HepG2 (cell line): ENCODE data around the gene PXDC1. TPM values are rescaled to one million over a fixed set of nuclear protein-coding genes. Genes with fewer than 3 reads are reported as not detected.

ENCODE experiments used
- HOXD1 ChIP-seq: sonication (generic); formaldehyde crosslinking; IDR thresholded peaks from 2 replicates; pipeline ENCODE4 v1.5.0; 2020; ENCODE audit warnings: missing genetic modification reagents
- IRX3 ChIP-seq: sonication (generic); formaldehyde crosslinking; IDR thresholded peaks from 2 replicates; pipeline ENCODE4 v1.8.1; 2023; ENCODE audit warnings: mild to moderate bottlenecking, low read depth, missing genetic modification reagents, borderline replicate concordance
- MLLT10 ChIP-seq: sonication (generic); formaldehyde crosslinking; IDR thresholded peaks from 2 replicates; pipeline ENCODE4 v1.4.0; 2020; ENCODE audit warnings: missing genetic modification reagents
- NFYB ChIP-seq: sonication (generic); formaldehyde crosslinking; IDR thresholded peaks from 2 replicates; pipeline ENCODE4 v1.4.0; 2020; ENCODE audit warnings: missing genetic modification reagents
- NONO ChIP-seq, 2 experiments: fragments of 450-650 bp in 1 of 2; sonication (generic) in 1 of 2; formaldehyde crosslinking in 1 of 2; IDR thresholded peaks in 1 of 2; conservative IDR thresholded peaks in 1 of 2; 2 replicates each; pipeline versions ENCODE4 v1.6.1 to v1.8.0; 2017 to 2022; ENCODE audit warnings: mild to moderate bottlenecking in 1 of 2, missing genetic modification reagents in 1 of 2, moderate library complexity in 1 of 2
- NR2F2 ChIP-seq: IDR thresholded peaks from 2 replicates; pipeline ENCODE4 v1.6.1; 2012; ENCODE audit warnings: low read depth, inconsistent platforms, borderline replicate concordance
- PCBP2 ChIP-seq: fragments of 200-400 bp; formaldehyde crosslinking; optimal IDR thresholded peaks from 2 replicates; pipeline ENCODE3; 2018; ENCODE audit warnings: low read length, low read depth; ENCODE audit not compliant: poor library complexity, severe bottlenecking
- SAFB2 ChIP-seq: sonication (generic); formaldehyde crosslinking; IDR thresholded peaks from 2 replicates; pipeline ENCODE4 v1.5.1; 2020; ENCODE audit warnings: missing genetic modification reagents, low read depth, mild to moderate bottlenecking, borderline replicate concordance
- SIN3B ChIP-seq: fragments of 150-350 bp; IDR thresholded peaks from 2 replicates; pipeline ENCODE4 v1.6.1; 2014; ENCODE audit warnings: low read length
- SMARCC2 ChIP-seq: fragments of 450-650 bp; IDR thresholded peaks from 2 replicates; pipeline ENCODE4 v1.6.1; 2017; ENCODE audit warnings: antibody characterized with exemption, mild to moderate bottlenecking
- SRSF9 ChIP-seq: fragments of 200-400 bp; formaldehyde crosslinking; IDR thresholded peaks from 2 replicates; pipeline ENCODE4 v1.6.1; 2018; ENCODE audit warnings: borderline replicate concordance, mild to moderate bottlenecking, low read depth, low read length; ENCODE audit not compliant: insufficient read depth, poor library complexity, severe bottlenecking
- WIZ ChIP-seq: sonication (generic); formaldehyde crosslinking; IDR thresholded peaks from 2 replicates; pipeline ENCODE4 v1.5.1; 2020; ENCODE audit warnings: mild to moderate bottlenecking, missing genetic modification reagents
- ZFP36 ChIP-seq: fragments of 150-350 bp; IDR thresholded peaks from 2 replicates; pipeline ENCODE4 v1.6.1; 2018; ENCODE audit warnings: borderline replicate concordance, low read length, low read depth; ENCODE audit not compliant: partially characterized antibody
- ZNF17 ChIP-seq: sonication (generic); formaldehyde crosslinking; IDR thresholded peaks from 2 replicates; pipeline ENCODE4 v1.5.0; 2020; ENCODE audit warnings: mild to moderate bottlenecking, missing genetic modification reagents
- ZNF296 ChIP-seq: sonication (generic); formaldehyde crosslinking; conservative IDR thresholded peaks from 2 replicates; pipeline ENCODE4 v1.5.0; 2020; ENCODE audit warnings: mild to moderate bottlenecking, missing genetic modification reagents
- ZNF563 ChIP-seq: sonication (generic); formaldehyde crosslinking; IDR thresholded peaks from 2 replicates; pipeline ENCODE4 v1.8.0; 2022; ENCODE audit warnings: mild to moderate bottlenecking, moderate library complexity, missing genetic modification reagents
- ZNF569 ChIP-seq: sonication (generic); formaldehyde crosslinking; IDR thresholded peaks from 2 replicates; pipeline ENCODE4 v1.5.0; 2020; ENCODE audit warnings: mild to moderate bottlenecking, missing genetic modification reagents, moderate library complexity, borderline replicate concordance
- ZSCAN20 ChIP-seq: sonication (generic); formaldehyde crosslinking; IDR thresholded peaks from 2 replicates; pipeline ENCODE4 v1.4.0; 2020; ENCODE audit warnings: missing genetic modification reagents, mild to moderate bottlenecking, borderline replicate concordance
- polyA plus RNA-seq, 8 experiments: library from polyadenylated mRNA; depleted of rRNA in 3 of 8; stranded (reverse) in 7 of 8; unstranded in 1 of 8; fragments of >200 nt; fragmentation: Illumina TruSeq in 4 of 8; extraction: Trizol in 4 of 8; gene quantifications; 2 replicates each; pipeline versions ENCODE4 v1.2.1 to v1.2.3, GENCODE V29; 2011 to 2016; ENCODE audit warnings: low read depth in 4 of 8, missing spikeins in 1 of 8, mixed read lengths in 1 of 8; ENCODE audit not compliant: insufficient read depth in 1 of 8
- total RNA-seq, 5 experiments: library from RNA; depleted of rRNA; stranded (reverse); fragments of >200 nt; fragmentation: Illumina TruSeq; extraction: Trizol; gene quantifications; 2 replicates each; pipeline ENCODE4 v1.2.3, GENCODE V29; 2016; ENCODE audit warnings: low read depth in 1 of 5
- TF ChIP-seq, protein P1 (sequence below): IDR thresholded peaks from 2 replicates; pipeline ENCODE4 v1.6.1; 2012; ENCODE audit warnings: low read length, improper control_type of control experiment
- TF ChIP-seq, protein P2 (sequence below): sonication (generic); formaldehyde crosslinking; IDR thresholded peaks from 2 replicates; pipeline ENCODE4 v1.5.0; 2020; ENCODE audit warnings: missing genetic modification reagents
- TF ChIP-seq, protein P3 (sequence below): sonication (generic); formaldehyde crosslinking; IDR thresholded peaks from 2 replicates; pipeline ENCODE4 v1.4.0; 2020; ENCODE audit warnings: mild to moderate bottlenecking, missing genetic modification reagents
- TF ChIP-seq, protein P4 (sequence below): conservative IDR thresholded peaks from 2 replicates; pipeline ENCODE4 v1.6.1; 2018; ENCODE audit warnings: missing genetic modification reagents

PXDC1 gene
- total and polyA plus RNA-seq, 2 of the 13 experiments (the other 11 are each of a cell fraction or from before 2014, with no cell fraction given), result 32.4 to 34.7 TPM

DNA sequence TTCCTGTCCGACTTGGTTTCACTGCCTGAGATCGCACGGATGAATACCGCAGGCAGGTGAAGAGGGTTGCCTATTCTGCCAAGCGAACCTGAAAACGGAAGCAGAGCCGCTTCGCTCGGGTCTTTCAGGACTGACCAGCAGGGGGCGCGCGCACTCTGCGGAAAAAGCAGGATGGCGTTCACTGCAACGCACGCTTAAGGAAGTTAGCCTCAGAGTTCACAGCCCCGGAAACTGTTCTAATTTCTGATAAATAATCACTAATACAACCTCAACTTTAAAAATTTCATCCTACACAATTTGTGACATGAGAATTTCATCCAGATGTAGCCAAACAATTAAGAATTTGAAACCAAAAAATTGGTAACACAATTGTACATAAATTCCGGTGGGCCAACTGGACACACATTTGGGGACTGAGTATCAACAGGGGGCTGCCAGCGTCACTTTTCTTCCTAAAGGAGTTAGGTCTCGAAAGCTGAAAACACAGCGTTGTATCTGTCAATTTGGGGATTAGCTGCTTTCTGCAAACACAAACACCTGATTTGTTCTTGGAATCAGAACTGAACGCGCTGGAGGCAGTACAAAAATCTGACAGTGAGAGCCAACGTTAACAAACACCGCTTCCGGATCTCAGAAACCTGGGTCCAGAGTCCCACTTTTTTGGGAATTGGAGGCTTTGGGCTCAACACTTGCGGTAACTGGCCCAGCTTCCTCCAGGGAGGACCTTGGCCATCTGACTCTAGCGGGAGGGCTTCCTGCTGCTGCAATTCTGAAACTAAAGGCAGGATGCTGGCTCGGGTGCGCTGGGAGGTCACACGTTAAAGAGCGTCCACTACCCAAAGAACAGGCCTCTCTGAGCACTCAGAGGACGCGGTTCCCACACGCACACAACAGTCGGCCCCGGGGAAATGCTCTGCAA lies 8.8 kb downstream of the PXDC1 start (continued):
- TF ChIP-seq, protein P1, sequence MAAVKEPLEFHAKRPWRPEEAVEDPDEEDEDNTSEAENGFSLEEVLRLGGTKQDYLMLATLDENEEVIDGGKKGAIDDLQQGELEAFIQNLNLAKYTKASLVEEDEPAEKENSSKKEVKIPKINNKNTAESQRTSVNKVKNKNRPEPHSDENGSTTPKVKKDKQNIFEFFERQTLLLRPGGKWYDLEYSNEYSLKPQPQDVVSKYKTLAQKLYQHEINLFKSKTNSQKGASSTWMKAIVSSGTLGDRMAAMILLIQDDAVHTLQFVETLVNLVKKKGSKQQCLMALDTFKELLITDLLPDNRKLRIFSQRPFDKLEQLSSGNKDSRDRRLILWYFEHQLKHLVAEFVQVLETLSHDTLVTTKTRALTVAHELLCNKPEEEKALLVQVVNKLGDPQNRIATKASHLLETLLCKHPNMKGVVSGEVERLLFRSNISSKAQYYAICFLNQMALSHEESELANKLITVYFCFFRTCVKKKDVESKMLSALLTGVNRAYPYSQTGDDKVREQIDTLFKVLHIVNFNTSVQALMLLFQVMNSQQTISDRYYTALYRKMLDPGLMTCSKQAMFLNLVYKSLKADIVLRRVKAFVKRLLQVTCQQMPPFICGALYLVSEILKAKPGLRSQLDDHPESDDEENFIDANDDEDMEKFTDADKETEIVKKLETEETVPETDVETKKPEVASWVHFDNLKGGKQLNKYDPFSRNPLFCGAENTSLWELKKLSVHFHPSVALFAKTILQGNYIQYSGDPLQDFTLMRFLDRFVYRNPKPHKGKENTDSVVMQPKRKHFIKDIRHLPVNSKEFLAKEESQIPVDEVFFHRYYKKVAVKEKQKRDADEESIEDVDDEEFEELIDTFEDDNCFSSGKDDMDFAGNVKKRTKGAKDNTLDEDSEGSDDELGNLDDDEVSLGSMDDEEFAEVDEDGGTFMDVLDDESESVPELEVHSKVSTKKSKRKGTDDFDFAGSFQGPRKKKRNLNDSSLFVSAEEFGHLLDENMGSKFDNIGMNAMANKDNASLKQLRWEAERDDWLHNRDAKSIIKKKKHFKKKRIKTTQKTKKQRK, result no peak
- TF ChIP-seq IRX3 (CRISPR knock-in tag) (no peak), HOXD1 (CRISPR knock-in tag) (no peak), WIZ (CRISPR knock-in tag) (no peak), MLLT10 (no peak), ZNF563 (CRISPR knock-in tag) (peak; percentile 32; the same call in 1 of the 2 replicates), SIN3B (no peak), ZNF569 (CRISPR knock-in tag) (no peak; the same call in 1 of the 2 replicates), NR2F2 (0 out of 2 replicates have a peak, but pooled peaks have one; percentile 29), SMARCC2 (no peak), PCBP2 (no peak), ZNF296 (CRISPR knock-in tag) (no peak), ZSCAN20 (CRISPR knock-in tag) (0 out of 2 replicates have a peak, but pooled peaks have one; percentile 54), ZFP36 (no peak), ZNF17 (no peak), SRSF9 (no peak), NONO (IDR thresholded peaks at IDR 0.05) (no peak), NONO (CRISPR knock-in tag; conservative IDR thresholded peaks at IDR 0.05) (peak; percentile 54; the same call in 1 of the 2 replicates), SAFB2 (no peak), NFYB (0 out of 2 replicates have a peak, but pooled peaks have one; percentile 6)
- TF ChIP-seq, protein P2, sequence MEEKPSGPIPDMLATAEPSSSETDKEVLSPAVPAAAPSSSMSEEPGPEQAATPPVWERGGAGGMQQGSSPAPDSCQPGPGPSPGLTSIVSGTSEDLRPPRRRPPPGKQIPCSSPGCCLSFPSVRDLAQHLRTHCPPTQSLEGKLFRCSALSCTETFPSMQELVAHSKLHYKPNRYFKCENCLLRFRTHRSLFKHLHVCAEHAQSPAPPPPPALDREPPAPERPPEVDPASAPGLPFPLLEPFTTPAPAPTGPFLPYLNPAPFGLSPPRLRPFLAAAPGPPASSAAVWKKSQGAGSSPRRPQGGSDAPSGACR (CRISPR knock-in tag), result peak; percentile 74; the same call in 1 of the 2 replicates
- TF ChIP-seq, protein P3, sequence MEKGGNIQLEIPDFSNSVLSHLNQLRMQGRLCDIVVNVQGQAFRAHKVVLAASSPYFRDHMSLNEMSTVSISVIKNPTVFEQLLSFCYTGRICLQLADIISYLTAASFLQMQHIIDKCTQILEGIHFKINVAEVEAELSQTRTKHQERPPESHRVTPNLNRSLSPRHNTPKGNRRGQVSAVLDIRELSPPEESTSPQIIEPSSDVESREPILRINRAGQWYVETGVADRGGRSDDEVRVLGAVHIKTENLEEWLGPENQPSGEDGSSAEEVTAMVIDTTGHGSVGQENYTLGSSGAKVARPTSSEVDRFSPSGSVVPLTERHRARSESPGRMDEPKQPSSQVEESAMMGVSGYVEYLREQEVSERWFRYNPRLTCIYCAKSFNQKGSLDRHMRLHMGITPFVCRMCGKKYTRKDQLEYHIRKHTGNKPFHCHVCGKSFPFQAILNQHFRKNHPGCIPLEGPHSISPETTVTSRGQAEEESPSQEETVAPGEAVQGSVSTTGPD (CRISPR knock-in tag), result no peak
- TF ChIP-seq, protein P4, sequence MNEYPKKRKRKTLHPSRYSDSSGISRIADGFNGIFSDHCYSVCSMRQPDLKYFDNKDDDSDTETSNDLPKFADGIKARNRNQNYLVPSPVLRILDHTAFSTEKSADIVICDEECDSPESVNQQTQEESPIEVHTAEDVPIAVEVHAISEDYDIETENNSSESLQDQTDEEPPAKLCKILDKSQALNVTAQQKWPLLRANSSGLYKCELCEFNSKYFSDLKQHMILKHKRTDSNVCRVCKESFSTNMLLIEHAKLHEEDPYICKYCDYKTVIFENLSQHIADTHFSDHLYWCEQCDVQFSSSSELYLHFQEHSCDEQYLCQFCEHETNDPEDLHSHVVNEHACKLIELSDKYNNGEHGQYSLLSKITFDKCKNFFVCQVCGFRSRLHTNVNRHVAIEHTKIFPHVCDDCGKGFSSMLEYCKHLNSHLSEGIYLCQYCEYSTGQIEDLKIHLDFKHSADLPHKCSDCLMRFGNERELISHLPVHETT, result peak; percentile 23; the same call in 1 of the 2 replicates
